H1 (cell line): ENCODE results near the gene GRIK4. TPM values are rescaled to one million over a fixed set of nuclear protein-coding genes. Genes with fewer than 3 reads are reported as not detected.

Experiments
- CTCF ChIA-PET: fragments of 300-600 bp; sonication (Branson Sonifier 250); formaldehyde crosslinking; loops from one replicate; lab custom pipeline; 2021; ENCODE audit not compliant: partially characterized antibody; lab: Charles Lee
- POLR2A ChIA-PET: fragments of 300-600 bp; sonication (Branson Sonifier 250); formaldehyde crosslinking; loops from one replicate; lab custom pipeline; 2021; ENCODE audit warnings: inconsistent platforms; ENCODE audit not compliant: partially characterized antibody; lab: Charles Lee
- DNase-seq, 2 experiments: peaks; one replicate each; pipeline versions ENCODE4 v3.0.0 to v3.0.0-alpha.2; 2010 to 2022; ENCODE audit warnings: low spot score in 2 of 2, low read depth in 1 of 2, mixed read lengths in 1 of 2
- FAIRE-seq: peaks from 2 replicates; lab custom pipeline; 2011; peaks lifted over from hg19 to GRCh38; lab: Jason Lieb, UNC
- H2AFZ ChIP-seq: 2 replicates; pipeline ENCODE4 v1.8.1; 2012; ENCODE audit warnings: low read length, inconsistent platforms
- H2AK5ac ChIP-seq: 2 replicates; pipeline ENCODE4 v1.6.1; 2013; ENCODE audit warnings: low read depth, low read length
- H2BK120ac ChIP-seq: replicated peaks from 2 replicates; pipeline ENCODE3; 2013; ENCODE audit warnings: low read depth, low read length, inconsistent platforms
- H2BK12ac ChIP-seq: 2 replicates; pipeline ENCODE4 v1.6.1; 2013; ENCODE audit warnings: low read depth, low read length
- H2BK15ac ChIP-seq: 2 replicates; pipeline ENCODE4 v1.6.1; 2013; ENCODE audit warnings: low read length
- H2BK20ac ChIP-seq: 2 replicates; pipeline ENCODE4 v1.6.1; 2013; ENCODE audit warnings: low read length
- H2BK5ac ChIP-seq: 2 replicates; pipeline ENCODE4 v1.6.1; 2013; ENCODE audit warnings: low read depth, low read length
- H3K14ac ChIP-seq: 2 replicates; pipeline ENCODE4 v1.6.1; 2013; ENCODE audit warnings: inconsistent platforms; ENCODE audit not compliant: insufficient read length
- H3K18ac ChIP-seq: 2 replicates; pipeline ENCODE4 v1.6.1; 2013; ENCODE audit warnings: low read length; ENCODE audit errors: extremely low read depth
- H3K23ac ChIP-seq: 2 replicates; pipeline ENCODE4 v1.6.1; 2013; ENCODE audit warnings: inconsistent platforms; ENCODE audit not compliant: insufficient read length
- H3K23me2 ChIP-seq: 2 replicates; pipeline ENCODE4 v1.6.1; 2013; ENCODE audit warnings: low read depth, low read length
- H3K27ac ChIP-seq: 2 replicates; pipeline ENCODE4 v1.6.1; 2011; ENCODE audit warnings: low read depth, low read length, inconsistent platforms
- H3K27me3 ChIP-seq, 4 experiments: replicated peaks in 1 of 4; 1 replicate in 1 of 4; 2 replicates in 3 of 4; pipeline versions ENCODE4 v1.6.1 to v1.8.1; 2011 to 2013; ENCODE audit warnings: low read length in 3 of 4, mild to moderate bottlenecking in 3 of 4, inconsistent platforms in 2 of 4, mixed read lengths in 2 of 4, moderate library complexity in 1 of 4; ENCODE audit not compliant: control insufficient read depth in 3 of 4, insufficient read depth in 3 of 4; ENCODE audit errors: extremely low read depth in 1 of 4
- H3K36me3 ChIP-seq, 4 experiments: 2 replicates each; pipeline versions ENCODE4 v1.6.1 to v1.8.1; 2011 to 2013; ENCODE audit warnings: mild to moderate bottlenecking in 4 of 4, low read length in 3 of 4, moderate library complexity in 2 of 4, control low read depth in 1 of 4, inconsistent platforms in 1 of 4; ENCODE audit not compliant: insufficient read depth in 4 of 4, control insufficient read depth in 2 of 4
- H3K4ac ChIP-seq: replicated peaks from 2 replicates; pipeline ENCODE3; 2013; ENCODE audit warnings: low read length, low read depth, mixed read lengths, inconsistent platforms; ENCODE audit not compliant: insufficient read length
- H3K4me1 ChIP-seq, 4 experiments: replicated peaks in 1 of 4; 1 replicate in 1 of 4; 2 replicates in 3 of 4; pipeline versions ENCODE4 v1.6.1 to v1.8.1; 2011 to 2013; ENCODE audit warnings: low read length in 3 of 4, inconsistent platforms in 2 of 4, mixed read lengths in 1 of 4; ENCODE audit not compliant: insufficient read depth in 4 of 4, control insufficient read depth in 3 of 4
- H3K4me2 ChIP-seq, 2 experiments: 2 replicates each; pipeline versions ENCODE4 v1.6.1 to v1.8.1; 2011 to 2013; ENCODE audit warnings: low read depth in 2 of 2, low read length in 2 of 2, control low read depth in 1 of 2, inconsistent platforms in 1 of 2, mild to moderate bottlenecking in 1 of 2; ENCODE audit not compliant: insufficient read depth in 1 of 2
- H3K4me3 ChIP-seq, 4 experiments: fragments of 200-600, 300-600 bp in 1 of 4; sonication (generic), shearing (Covaris generic), sonication (Bioruptor Twin) in 1 of 4; 2 replicates each; pipeline versions ENCODE4 v1.5.1 to v1.8.1; 2011 to 2016; ENCODE audit warnings: low read length in 4 of 4, low read depth in 3 of 4, control low read depth in 2 of 4, inconsistent platforms in 2 of 4, mild to moderate bottlenecking in 2 of 4, mixed read lengths in 1 of 4, moderate library complexity in 1 of 4; ENCODE audit not compliant: insufficient read depth in 2 of 4; ENCODE audit errors: extremely low read depth in 1 of 4
- H3K56ac ChIP-seq: replicated peaks from 2 replicates; pipeline ENCODE3; 2013; ENCODE audit warnings: low read depth, mild to moderate bottlenecking, mixed read lengths, low read length, inconsistent platforms; ENCODE audit not compliant: insufficient read length
- H3K79me1 ChIP-seq: 2 replicates; pipeline ENCODE4 v1.6.1; 2013; ENCODE audit warnings: low read depth, low read length, control low read depth
- H3K79me2 ChIP-seq, 2 experiments: 2 replicates each; pipeline versions ENCODE4 v1.6.1 to v1.8.1; 2012 to 2013; ENCODE audit warnings: low read length in 2 of 2, mild to moderate bottlenecking in 2 of 2, inconsistent platforms in 1 of 2; ENCODE audit not compliant: insufficient read depth in 2 of 2, control insufficient read depth in 1 of 2
- H3K9ac ChIP-seq, 4 experiments: replicated peaks in 1 of 4; 1 replicate in 1 of 4; 2 replicates in 3 of 4; pipeline versions ENCODE4 v1.6.1 to v1.8.1; 2011 to 2013; ENCODE audit warnings: low read depth in 3 of 4, low read length in 3 of 4, control low read depth in 2 of 4, mild to moderate bottlenecking in 2 of 4, moderate library complexity in 2 of 4, inconsistent platforms in 1 of 4; ENCODE audit errors: extremely low read depth in 1 of 4
- H3K9me3 ChIP-seq, 2 experiments: 2 replicates each; pipeline versions ENCODE4 v1.6.1 to v1.8.1; 2012 to 2013; ENCODE audit warnings: mild to moderate bottlenecking in 2 of 2, moderate library complexity in 2 of 2, control low read depth in 1 of 2, inconsistent platforms in 1 of 2, low read depth in 1 of 2, low read length in 1 of 2, mixed read lengths in 1 of 2; ENCODE audit not compliant: insufficient read depth in 2 of 2
- H4K20me1 ChIP-seq, 2 experiments: replicated peaks in 1 of 2; 2 replicates each; pipeline versions ENCODE3 to v1.8.1; 2011 to 2013; ENCODE audit warnings: inconsistent platforms in 2 of 2, low read length in 2 of 2, mild to moderate bottlenecking in 1 of 2; ENCODE audit not compliant: insufficient read depth in 2 of 2, control insufficient read depth in 1 of 2
- H4K5ac ChIP-seq: 2 replicates; pipeline ENCODE4 v1.6.1; 2013; ENCODE audit warnings: low read length, low read depth, mixed read lengths, inconsistent platforms; ENCODE audit not compliant: insufficient read length
- H4K8ac ChIP-seq: 2 replicates; pipeline ENCODE4 v1.8.0; 2013; ENCODE audit warnings: mild to moderate bottlenecking, moderate library complexity, low read length, inconsistent platforms; ENCODE audit not compliant: insufficient read depth; ENCODE audit errors: extremely low read depth
- H4K91ac ChIP-seq: replicated peaks from 2 replicates; pipeline ENCODE3; 2013; ENCODE audit warnings: low read length, mixed read lengths, inconsistent platforms; ENCODE audit not compliant: insufficient read length
- WGBS, 2 experiments: shearing (Covaris generic) in 1 of 2; methylation state at CpG; one replicate each; pipeline versions ENCODE4 v1.1.6 to v1.1.7; 2013 to 2015; ENCODE audit warnings: low lambda C conversion rate in 2 of 2, mixed read lengths in 2 of 2, inconsistent platforms in 1 of 2, low coverage in 1 of 2, missing lambda C conversion rate in 1 of 2; ENCODE audit not compliant: insufficient replicate concordance in 2 of 2, insufficient coverage in 1 of 2, insufficient read length in 1 of 2; ENCODE audit errors: extremely low coverage in 1 of 2, missing lambda C conversion rate in 1 of 2; 5-methylcytosine and 5-hydroxymethylcytosine counted together
- polyA plus RNA-seq, 7 experiments: library from polyadenylated mRNA; depleted of rRNA in 3 of 7; stranded (reverse) in 5 of 7; unstranded in 2 of 7; fragments of >200 nt in 5 of 7; fragments of 200-250 nt in 2 of 7; gene quantifications; 1 replicate in 5 of 7; 2 replicates in 1 of 7; 4 replicates in 1 of 7; pipeline versions ENCODE4 v1.2.1 to v1.2.3, GENCODE V29; 2011 to 2013; ENCODE audit warnings: missing spikeins in 2 of 7, mixed read lengths in 2 of 7
- total RNA-seq: library from RNA; stranded (reverse); fragmentation: NEBNext Ultra II Directional; extraction: Animal tissue kit (Norgen Biotek cat#: 25700); gene quantifications from 2 replicates; pipeline ENCODE4 v1.2.1, GENCODE V29; 2021

GRIK4 gene
- total and polyA plus RNA-seq, 2 of the 8 experiments (the other 6 are each of a cell fraction or from before 2014, with no cell fraction given), result 1.2 to 2.9 TPM

DNA sequence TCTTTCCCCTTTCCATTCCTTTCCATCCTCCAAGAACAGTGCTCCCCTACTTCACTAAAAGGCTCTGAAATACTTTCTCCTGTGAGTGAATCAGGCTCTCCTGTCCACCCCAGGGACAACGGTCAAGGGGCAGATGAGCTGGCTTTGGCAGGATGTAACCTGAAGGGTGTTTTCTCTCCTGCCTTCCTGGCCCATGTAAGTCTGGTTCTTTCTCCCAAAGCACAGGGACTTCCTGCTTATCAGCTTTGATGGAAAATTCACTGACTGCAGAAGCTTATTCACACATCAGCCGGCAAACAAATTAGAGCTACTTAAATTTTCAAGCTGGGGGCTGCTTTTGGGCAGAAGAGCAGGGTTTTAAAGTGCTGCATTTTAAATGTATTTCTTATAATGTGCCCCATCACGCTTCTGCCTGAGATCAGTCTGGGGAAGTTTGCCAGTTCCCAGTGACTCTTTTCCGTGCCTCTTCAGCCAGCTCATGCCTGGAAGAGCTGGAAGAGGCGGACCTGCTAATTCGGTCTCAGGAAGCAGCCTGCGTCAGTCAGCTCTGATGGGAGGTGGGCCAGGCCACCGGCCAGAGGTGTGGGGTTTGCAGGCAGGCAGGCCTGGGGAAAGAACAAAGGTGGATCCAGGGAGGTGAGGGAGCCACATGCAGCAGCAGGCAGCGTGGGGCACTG is 372.0 kb downstream of the GRIK4 start:
- no peak overlapping the region for H3K4ac ChIP-seq
- H3K18ac ChIP-seq, result no peak overlapping the region
- no peak overlapping the region for H2BK120ac ChIP-seq
- H3K56ac ChIP-seq, result no peak overlapping the region
- ChIA-PET CTCF (interaction anchor here (1.0 to 2.8 kb wide), 17 partner anchors 16 to 371 kb away, joined by 3 to 13 read pairs (median 3); no protein-coding TSS in a partner anchor), POLR2A (no interaction called here)
- no peak overlapping the region for H2BK5ac ChIP-seq
- no peak for FAIRE-seq
- H3K79me2 ChIP-seq, result no peaks in the 10 kb centered on the region
- no peak overlapping the region for H2AFZ ChIP-seq
- H3K79me1 ChIP-seq, result no peaks in the 10 kb centered on the region
- H3K9ac ChIP-seq, result no peak overlapping the region
- no peak overlapping the region for H2BK20ac ChIP-seq
- H4K5ac ChIP-seq, result no peak overlapping the region
- no peak overlapping the region for H3K4me2 ChIP-seq
- no peaks in the 10 kb centered on the region for H3K36me3 ChIP-seq
- no peak overlapping the region for H3K23ac ChIP-seq
- H4K20me1 ChIP-seq, result no peaks in the 10 kb centered on the region
- no peak overlapping the region for H3K27ac ChIP-seq
- no peak overlapping the region for H4K91ac ChIP-seq
- H4K8ac ChIP-seq, result peak overlapping the region; percentile 22; the same call in 1 of the 2 replicates
- no peak overlapping the region for H2BK12ac ChIP-seq
- WGBS, 2 experiments, result 88% methylated on average over 9 of the region's 9 CpGs; no CpG with 5 or more reads in 1 of the 2 experiments
- H3K23me2 ChIP-seq, result no peaks in the 10 kb centered on the region
- no peak overlapping the region for H2AK5ac ChIP-seq
- DNase-seq, result no peak
- H3K9me3 ChIP-seq, result no peaks in the 10 kb centered on the region
- no peak overlapping the region for H2BK15ac ChIP-seq
- no peak overlapping the region for H3K14ac ChIP-seq
- no peak overlapping the region for H3K4me3 ChIP-seq
- H3K4me1 ChIP-seq, result peaks cover 0 to 3% (median under 1%) of the 10 kb centered on the region in 4 experiments; a peak in 2 of 7 replicates
- H3K27me3 ChIP-seq, result no peaks in the 10 kb centered on the region
